Liver (tissue), 3 donors: ENCODE measurements around the gene KNTC1.
"Not testable (repeated sequence)": the region's sequence is repeated elsewhere in the genome, so short reads cannot be mapped to it uniquely, and the experiment has no call there.

Experiments
- RAD21 ChIP-seq, 2 donors: IDR thresholded peaks; 2 replicates each; pipeline ENCODE4 v1.6.1; 2016; ENCODE audit warnings: antibody characterized with exemption in 2 of 2, mild to moderate bottlenecking in 2 of 2
- SP1 ChIP-seq: IDR thresholded peaks from 2 replicates; pipeline ENCODE4 v1.6.1; 2018; ENCODE audit warnings: antibody characterized with exemption, mild to moderate bottlenecking
- YY1 ChIP-seq: IDR thresholded peaks from 2 replicates; pipeline ENCODE4 v1.6.1; 2016; ENCODE audit warnings: antibody characterized with exemption, mild to moderate bottlenecking
- TF ChIP-seq, protein P1 (sequence below): IDR thresholded peaks from 2 replicates; pipeline ENCODE4 v1.6.1; 2016; ENCODE audit warnings: antibody characterized with exemption, mild to moderate bottlenecking
- TF ChIP-seq, protein P2 (sequence below): fragments of 150-350 bp; IDR thresholded peaks from 2 replicates; pipeline ENCODE4 v1.5.1; 2017; ENCODE audit warnings: improper control_type of control experiment, low read depth, low read length; ENCODE audit not compliant: missing input control
- donor health status: healthy.
- donor health status: healthy.

DNA sequence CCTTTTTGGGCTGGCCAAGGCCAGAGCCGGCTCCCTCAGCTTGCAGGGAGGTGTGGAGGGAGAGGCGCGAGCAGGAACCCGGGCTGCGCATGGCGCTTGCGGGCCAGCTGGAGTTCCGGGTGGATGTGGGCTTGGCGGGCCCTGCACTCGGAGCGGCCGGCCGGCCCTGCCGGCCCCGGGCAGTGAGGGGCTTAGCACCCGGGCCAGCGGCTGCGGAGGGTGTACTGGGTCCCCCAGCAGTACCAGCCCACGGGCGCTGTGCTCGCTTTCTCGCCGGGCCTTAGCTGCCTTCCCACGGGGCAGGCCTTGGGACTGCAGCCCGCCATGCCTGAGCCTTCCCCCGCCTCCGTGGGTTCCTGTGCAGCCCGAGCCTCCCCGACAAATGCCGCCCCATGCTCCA is 64.9 kb downstream of the KNTC1 start:
- TF ChIP-seq, protein P1, sequence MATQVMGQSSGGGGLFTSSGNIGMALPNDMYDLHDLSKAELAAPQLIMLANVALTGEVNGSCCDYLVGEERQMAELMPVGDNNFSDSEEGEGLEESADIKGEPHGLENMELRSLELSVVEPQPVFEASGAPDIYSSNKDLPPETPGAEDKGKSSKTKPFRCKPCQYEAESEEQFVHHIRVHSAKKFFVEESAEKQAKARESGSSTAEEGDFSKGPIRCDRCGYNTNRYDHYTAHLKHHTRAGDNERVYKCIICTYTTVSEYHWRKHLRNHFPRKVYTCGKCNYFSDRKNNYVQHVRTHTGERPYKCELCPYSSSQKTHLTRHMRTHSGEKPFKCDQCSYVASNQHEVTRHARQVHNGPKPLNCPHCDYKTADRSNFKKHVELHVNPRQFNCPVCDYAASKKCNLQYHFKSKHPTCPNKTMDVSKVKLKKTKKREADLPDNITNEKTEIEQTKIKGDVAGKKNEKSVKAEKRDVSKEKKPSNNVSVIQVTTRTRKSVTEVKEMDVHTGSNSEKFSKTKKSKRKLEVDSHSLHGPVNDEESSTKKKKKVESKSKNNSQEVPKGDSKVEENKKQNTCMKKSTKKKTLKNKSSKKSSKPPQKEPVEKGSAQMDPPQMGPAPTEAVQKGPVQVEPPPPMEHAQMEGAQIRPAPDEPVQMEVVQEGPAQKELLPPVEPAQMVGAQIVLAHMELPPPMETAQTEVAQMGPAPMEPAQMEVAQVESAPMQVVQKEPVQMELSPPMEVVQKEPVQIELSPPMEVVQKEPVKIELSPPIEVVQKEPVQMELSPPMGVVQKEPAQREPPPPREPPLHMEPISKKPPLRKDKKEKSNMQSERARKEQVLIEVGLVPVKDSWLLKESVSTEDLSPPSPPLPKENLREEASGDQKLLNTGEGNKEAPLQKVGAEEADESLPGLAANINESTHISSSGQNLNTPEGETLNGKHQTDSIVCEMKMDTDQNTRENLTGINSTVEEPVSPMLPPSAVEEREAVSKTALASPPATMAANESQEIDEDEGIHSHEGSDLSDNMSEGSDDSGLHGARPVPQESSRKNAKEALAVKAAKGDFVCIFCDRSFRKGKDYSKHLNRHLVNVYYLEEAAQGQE = not testable (repeated sequence)
- TF ChIP-seq, protein P2, sequence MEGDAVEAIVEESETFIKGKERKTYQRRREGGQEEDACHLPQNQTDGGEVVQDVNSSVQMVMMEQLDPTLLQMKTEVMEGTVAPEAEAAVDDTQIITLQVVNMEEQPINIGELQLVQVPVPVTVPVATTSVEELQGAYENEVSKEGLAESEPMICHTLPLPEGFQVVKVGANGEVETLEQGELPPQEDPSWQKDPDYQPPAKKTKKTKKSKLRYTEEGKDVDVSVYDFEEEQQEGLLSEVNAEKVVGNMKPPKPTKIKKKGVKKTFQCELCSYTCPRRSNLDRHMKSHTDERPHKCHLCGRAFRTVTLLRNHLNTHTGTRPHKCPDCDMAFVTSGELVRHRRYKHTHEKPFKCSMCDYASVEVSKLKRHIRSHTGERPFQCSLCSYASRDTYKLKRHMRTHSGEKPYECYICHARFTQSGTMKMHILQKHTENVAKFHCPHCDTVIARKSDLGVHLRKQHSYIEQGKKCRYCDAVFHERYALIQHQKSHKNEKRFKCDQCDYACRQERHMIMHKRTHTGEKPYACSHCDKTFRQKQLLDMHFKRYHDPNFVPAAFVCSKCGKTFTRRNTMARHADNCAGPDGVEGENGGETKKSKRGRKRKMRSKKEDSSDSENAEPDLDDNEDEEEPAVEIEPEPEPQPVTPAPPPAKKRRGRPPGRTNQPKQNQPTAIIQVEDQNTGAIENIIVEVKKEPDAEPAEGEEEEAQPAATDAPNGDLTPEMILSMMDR = not testable (repeated sequence)
- TF ChIP-seq RAD21 (IDR thresholded peaks at IDR 0.05); YY1; SP1: not testable (repeated sequence)
